HepG2 (cell line): ENCODE data around the gene PDE4D.

Experiments
- AFF4 ChIP-seq: sonication (generic); formaldehyde crosslinking; IDR thresholded peaks from 2 replicates; pipeline ENCODE4 v1.4.0; 2020; ENCODE audit warnings: missing genetic modification reagents
- CTCF ChIP-seq: sonication (generic); formaldehyde crosslinking; IDR thresholded peaks from 2 replicates; pipeline ENCODE4 v1.5.0; 2020; ENCODE audit warnings: mild to moderate bottlenecking, missing genetic modification reagents, moderate library complexity
- GATA4 ChIP-seq: sonication (generic); IDR thresholded peaks from 2 replicates; pipeline ENCODE4 v1.6.1; 2016; ENCODE audit warnings: antibody characterized with exemption, low read depth, borderline replicate concordance
- HCFC1 ChIP-seq: fragments of 150-350 bp; IDR thresholded peaks from 2 replicates; pipeline ENCODE4 v1.6.1; 2014; ENCODE audit warnings: low read depth, low read length
- NFIC ChIP-seq: IDR thresholded peaks from 2 replicates; pipeline ENCODE4 v1.6.1; 2012; ENCODE audit warnings: mild to moderate bottlenecking, low read length, inconsistent platforms
- SMC3 ChIP-seq: IDR thresholded peaks from 2 replicates; pipeline ENCODE4 v1.6.1; 2011; ENCODE audit warnings: low read length, improper control_type of control experiment
- SNRNP70 ChIP-seq: fragments of 200-400 bp; formaldehyde crosslinking; IDR thresholded peaks from 2 replicates; pipeline ENCODE4 v1.6.1; 2017; ENCODE audit warnings: mild to moderate bottlenecking, low read depth, low read length, moderate library complexity
- ZNF660 ChIP-seq: sonication (generic); formaldehyde crosslinking; IDR thresholded peaks from 2 replicates; pipeline ENCODE4 v1.5.1; 2020; ENCODE audit warnings: mild to moderate bottlenecking, low read depth, missing genetic modification reagents, borderline replicate concordance
- TF ChIP-seq, protein P1 (sequence below): sonication (generic); formaldehyde crosslinking; IDR thresholded peaks from 2 replicates; pipeline ENCODE4 v1.5.1; 2020; ENCODE audit warnings: missing genetic modification reagents, mild to moderate bottlenecking, borderline replicate concordance

- TF ChIP-seq, protein P1, sequence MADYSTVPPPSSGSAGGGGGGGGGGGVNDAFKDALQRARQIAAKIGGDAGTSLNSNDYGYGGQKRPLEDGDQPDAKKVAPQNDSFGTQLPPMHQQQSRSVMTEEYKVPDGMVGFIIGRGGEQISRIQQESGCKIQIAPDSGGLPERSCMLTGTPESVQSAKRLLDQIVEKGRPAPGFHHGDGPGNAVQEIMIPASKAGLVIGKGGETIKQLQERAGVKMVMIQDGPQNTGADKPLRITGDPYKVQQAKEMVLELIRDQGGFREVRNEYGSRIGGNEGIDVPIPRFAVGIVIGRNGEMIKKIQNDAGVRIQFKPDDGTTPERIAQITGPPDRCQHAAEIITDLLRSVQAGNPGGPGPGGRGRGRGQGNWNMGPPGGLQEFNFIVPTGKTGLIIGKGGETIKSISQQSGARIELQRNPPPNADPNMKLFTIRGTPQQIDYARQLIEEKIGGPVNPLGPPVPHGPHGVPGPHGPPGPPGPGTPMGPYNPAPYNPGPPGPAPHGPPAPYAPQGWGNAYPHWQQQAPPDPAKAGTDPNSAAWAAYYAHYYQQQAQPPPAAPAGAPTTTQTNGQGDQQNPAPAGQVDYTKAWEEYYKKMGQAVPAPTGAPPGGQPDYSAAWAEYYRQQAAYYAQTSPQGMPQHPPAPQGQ (CRISPR knock-in tag), result no peak
- TF ChIP-seq SNRNP70 (no peak), ZNF660 (no peak), GATA4 (no peak), AFF4 (CRISPR knock-in tag) (no peak), CTCF (CRISPR knock-in tag) (no peak), NFIC (no peak), SMC3 (no peak), HCFC1 (no peak)
Measured at GRCh38 chr5:59554501-59554900, 339.0 kb downstream of the PDE4D start.
